BE2C (cell line): ENCODE measurements around the gene FOXP4.

Experiments
- DNase-seq: peaks from one replicate; pipeline ENCODE4 v3.0.0-alpha.2; 2020
- H3K27me3 ChIP-seq: fragments of 250-450 bp; sonication (Bioruptor Pico); 2 replicates; pipeline ENCODE4 v1.5.1; 2020; ENCODE audit warnings: mild to moderate bottlenecking
- H3K36me3 ChIP-seq: fragments of 250-450 bp; sonication (Bioruptor Pico); 2 replicates; pipeline ENCODE4 v1.5.1; 2020; ENCODE audit warnings: mild to moderate bottlenecking
- H3K4me1 ChIP-seq: fragments of 250-450 bp; sonication (Bioruptor Pico); 2 replicates; pipeline ENCODE4 v1.5.1; 2020
- H3K4me3 ChIP-seq: 2 replicates; pipeline ENCODE4 v1.5.1; 2011; ENCODE audit warnings: low read depth, low read length
- H3K9me3 ChIP-seq: fragments of 250-450 bp; sonication (Bioruptor Pico); 2 replicates; pipeline ENCODE4 v1.5.1; 2020
- TF ChIP-seq, protein P1 (sequence below): IDR thresholded peaks from 2 replicates; pipeline ENCODE4 v1.5.1; 2012; ENCODE audit warnings: mild to moderate bottlenecking, low read depth, low read length

Gene FOXP4

DNA sequence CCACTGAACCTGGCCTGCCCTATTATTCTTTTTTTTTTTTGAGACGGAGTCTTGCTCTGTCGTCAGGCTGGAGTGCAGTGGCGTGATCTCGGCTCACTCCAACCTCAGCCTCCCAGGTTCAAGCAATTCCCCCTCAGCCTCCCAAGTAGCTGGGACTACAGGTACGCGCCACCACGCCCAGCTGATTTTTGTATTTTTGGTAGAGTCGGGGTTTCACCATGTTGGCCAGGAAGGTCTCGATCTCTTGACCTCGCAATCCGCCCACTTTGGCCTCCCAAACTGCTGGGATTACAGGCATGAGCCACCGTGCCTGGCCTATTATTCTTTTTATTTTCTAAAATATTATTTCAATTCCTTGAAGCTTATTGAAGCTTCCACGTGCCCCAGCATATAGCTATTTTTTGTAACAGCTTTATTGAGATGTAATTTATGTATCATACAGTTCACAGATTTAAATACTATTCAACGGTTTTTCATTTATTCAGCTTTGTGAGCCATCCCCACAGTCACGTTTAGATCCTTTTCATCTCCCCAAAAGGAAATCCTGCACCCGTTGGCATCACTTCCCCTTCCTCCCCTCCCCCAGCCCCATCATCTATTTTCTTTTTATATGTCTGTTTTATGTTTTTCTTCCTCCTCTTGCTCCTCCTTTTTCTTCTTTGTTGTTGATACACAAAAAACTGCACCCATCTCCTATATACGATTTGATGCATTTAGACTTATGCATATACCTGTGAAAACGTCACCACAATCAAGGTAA is 78.6 kb downstream of the FOXP4 start:
- Histone ChIP-seq H3K4me3 (no peak overlapping the region), H3K4me1 (no peaks in the 10 kb centered on the region), H3K9me3 (no peaks in the 10 kb centered on the region), H3K27me3 (no peaks in the 10 kb centered on the region), H3K36me3 (no peaks in the 10 kb centered on the region)
- DNase-seq, result no peak
- TF ChIP-seq, protein P1, sequence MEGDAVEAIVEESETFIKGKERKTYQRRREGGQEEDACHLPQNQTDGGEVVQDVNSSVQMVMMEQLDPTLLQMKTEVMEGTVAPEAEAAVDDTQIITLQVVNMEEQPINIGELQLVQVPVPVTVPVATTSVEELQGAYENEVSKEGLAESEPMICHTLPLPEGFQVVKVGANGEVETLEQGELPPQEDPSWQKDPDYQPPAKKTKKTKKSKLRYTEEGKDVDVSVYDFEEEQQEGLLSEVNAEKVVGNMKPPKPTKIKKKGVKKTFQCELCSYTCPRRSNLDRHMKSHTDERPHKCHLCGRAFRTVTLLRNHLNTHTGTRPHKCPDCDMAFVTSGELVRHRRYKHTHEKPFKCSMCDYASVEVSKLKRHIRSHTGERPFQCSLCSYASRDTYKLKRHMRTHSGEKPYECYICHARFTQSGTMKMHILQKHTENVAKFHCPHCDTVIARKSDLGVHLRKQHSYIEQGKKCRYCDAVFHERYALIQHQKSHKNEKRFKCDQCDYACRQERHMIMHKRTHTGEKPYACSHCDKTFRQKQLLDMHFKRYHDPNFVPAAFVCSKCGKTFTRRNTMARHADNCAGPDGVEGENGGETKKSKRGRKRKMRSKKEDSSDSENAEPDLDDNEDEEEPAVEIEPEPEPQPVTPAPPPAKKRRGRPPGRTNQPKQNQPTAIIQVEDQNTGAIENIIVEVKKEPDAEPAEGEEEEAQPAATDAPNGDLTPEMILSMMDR, result no peak

DNA sequence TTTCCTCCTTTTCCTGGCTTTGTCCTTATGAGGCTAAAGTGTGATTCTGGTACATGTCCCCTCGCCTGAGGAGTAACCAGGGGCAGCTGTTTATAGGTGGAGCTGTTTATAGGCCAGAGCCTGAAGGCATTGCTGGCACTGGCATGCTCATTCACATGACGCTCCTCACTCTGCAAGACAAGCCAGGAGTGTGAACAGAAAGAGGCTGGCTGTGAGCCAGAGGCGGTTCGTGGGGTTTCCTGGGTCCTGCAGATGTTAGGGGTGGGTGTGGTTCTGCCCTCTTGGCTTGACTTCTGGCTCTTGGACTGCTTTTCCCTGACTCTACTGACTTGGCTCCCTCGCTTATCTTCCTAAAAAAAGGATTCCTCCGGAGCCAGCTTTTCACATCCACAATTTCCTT is 79.3 kb downstream of the FOXP4 start:
- H3K4me3 ChIP-seq, result no peak overlapping the region
- TF ChIP-seq, protein P1, result no peak
- no peaks in the 10 kb centered on the region for H3K36me3 ChIP-seq
- no peak for DNase-seq
- H3K27me3 ChIP-seq, result no peaks in the 10 kb centered on the region
- H3K9me3 ChIP-seq, result no peaks in the 10 kb centered on the region
- no peaks in the 10 kb centered on the region for H3K4me1 ChIP-seq

DNA sequence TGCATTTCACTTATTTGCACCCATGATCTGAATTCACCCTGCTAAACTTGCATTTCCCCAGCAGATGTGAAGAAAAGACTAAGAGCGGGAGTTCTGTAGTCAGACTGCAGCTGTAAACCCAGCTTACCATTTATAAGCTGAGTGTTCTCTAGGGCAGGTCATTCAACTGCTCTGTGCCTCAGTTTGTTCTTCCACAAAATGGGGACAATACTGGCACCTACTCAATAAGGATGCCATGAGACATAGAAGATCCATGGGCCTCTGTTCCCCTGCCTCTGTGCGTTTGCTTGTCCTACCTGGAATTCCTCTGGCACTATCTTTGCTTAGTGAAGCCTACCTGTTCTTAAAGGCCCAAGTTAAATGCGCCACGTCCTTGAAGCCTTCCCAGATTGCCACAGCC is 79.8 kb downstream of the FOXP4 start:
- H3K36me3 ChIP-seq, result no peaks in the 10 kb centered on the region
- H3K4me1 ChIP-seq, result no peaks in the 10 kb centered on the region
- H3K27me3 ChIP-seq, result no peaks in the 10 kb centered on the region
- TF ChIP-seq, protein P1, result no peak
- no peaks in the 10 kb centered on the region for H3K9me3 ChIP-seq
- H3K4me3 ChIP-seq, result no peak overlapping the region
- DNase-seq, result no peak

DNA sequence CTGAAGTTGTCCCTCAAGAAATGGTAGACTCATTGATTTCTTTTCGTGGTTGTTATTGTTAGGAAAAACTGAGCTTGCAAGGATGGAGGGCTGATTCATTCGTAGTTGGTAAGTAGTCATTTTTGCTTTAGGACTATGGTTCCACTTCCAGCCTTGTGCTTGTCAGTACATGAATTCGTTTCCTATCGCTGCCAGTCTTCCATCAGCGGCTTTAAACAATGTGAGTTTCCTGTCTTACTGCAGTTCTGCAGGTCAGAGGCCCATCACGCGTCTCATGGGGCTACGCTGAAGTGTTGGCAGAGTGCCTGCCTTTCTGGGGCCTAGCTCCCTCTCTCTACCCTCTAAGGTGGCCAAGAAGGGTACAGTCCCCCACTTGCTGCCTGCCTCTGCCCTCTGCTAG is 80.7 kb downstream of the FOXP4 start:
- no peaks in the 10 kb centered on the region for H3K9me3 ChIP-seq
- TF ChIP-seq, protein P1, result no peak
- no peaks in the 10 kb centered on the region for H3K27me3 ChIP-seq
- no peak overlapping the region for H3K4me3 ChIP-seq
- H3K36me3 ChIP-seq, result no peaks in the 10 kb centered on the region
- no peaks in the 10 kb centered on the region for H3K4me1 ChIP-seq
- no peak for DNase-seq

DNA sequence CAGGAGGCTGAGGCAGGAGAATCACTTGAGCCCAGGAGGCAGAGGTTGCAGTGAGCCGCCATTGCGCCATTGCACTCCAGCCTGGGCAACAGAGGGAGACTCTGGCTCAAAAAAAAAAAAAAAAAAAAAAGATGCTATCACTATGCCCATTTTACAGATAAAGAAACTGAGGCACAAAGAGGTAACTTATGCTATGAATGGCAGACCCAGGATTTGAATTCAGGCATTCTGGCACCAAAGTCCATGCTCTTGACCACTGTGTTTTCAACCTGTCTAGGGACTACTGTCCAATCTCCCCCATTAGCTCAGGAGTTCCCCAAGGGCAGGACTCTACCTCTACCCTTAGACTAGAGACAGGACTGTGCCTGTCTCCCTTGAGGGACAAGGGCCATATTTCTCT is 82.9 kb downstream of the FOXP4 start:
- Histone ChIP-seq H3K4me1 (no peaks in the 10 kb centered on the region), H3K4me3 (no peak overlapping the region), H3K36me3 (no peaks in the 10 kb centered on the region), H3K9me3 (no peaks in the 10 kb centered on the region), H3K27me3 (no peaks in the 10 kb centered on the region)
- DNase-seq, result no peak
- TF ChIP-seq, protein P1, result no peak

DNA sequence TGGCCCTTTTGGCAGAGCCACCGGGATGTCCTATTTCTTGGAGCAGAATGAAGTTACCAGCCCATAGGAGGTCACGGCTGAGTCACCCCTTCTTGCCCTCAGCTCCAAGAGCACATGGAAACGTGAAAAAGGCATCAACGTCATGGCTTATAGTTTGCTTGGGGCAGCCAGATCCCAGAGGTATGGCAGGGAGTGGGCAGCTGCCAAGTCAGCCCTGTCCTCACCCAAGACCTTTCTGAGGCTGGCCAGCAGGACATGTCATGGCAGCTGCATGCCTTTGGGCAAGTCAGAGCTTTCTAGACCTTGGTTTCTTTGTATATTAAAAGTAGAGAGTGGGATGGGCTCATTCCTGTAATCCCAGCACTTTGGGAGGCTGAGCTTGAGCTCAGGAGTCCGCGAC is 83.9 kb downstream of the FOXP4 start:
- Histone ChIP-seq H3K36me3 (no peaks in the 10 kb centered on the region), H3K4me3 (no peak overlapping the region), H3K4me1 (peaks cover 3% of the 10 kb centered on the region; the same call in 1 of the 2 replicates), H3K9me3 (no peaks in the 10 kb centered on the region), H3K27me3 (no peaks in the 10 kb centered on the region)
- TF ChIP-seq, protein P1, result no peak
- DNase-seq, result no peak
